Subcutaneous adipose tissue (tissue), 4 donors: ENCODE results near the gene SMIM10L2A. TPM values are rescaled to one million over a fixed set of nuclear protein-coding genes. Genes with fewer than 3 reads are reported as not detected.

ENCODE experiments used
- total RNA-seq, 4 donors: library from RNA; depleted of rRNA; stranded (reverse); fragments of >200 nt; gene quantifications; one replicate each; pipeline ENCODE4 v1.1.0, GENCODE V29; 2016
- TF ChIP-seq, protein P1 (sequence below): fragments of 450-650 bp; IDR thresholded peaks from one replicate; pipeline ENCODE4 v1.5.1; 2016; ENCODE audit warnings: low read depth, mild to moderate bottlenecking, control low read depth, antibody characterized with exemption, moderate library complexity

SMIM10L2A gene
- 1 to 10 TPM in 1 of 4 donors, under 1 TPM in 3; 0.33 to 1.1 (median 0.48) TPM for total RNA-seq

DNA sequence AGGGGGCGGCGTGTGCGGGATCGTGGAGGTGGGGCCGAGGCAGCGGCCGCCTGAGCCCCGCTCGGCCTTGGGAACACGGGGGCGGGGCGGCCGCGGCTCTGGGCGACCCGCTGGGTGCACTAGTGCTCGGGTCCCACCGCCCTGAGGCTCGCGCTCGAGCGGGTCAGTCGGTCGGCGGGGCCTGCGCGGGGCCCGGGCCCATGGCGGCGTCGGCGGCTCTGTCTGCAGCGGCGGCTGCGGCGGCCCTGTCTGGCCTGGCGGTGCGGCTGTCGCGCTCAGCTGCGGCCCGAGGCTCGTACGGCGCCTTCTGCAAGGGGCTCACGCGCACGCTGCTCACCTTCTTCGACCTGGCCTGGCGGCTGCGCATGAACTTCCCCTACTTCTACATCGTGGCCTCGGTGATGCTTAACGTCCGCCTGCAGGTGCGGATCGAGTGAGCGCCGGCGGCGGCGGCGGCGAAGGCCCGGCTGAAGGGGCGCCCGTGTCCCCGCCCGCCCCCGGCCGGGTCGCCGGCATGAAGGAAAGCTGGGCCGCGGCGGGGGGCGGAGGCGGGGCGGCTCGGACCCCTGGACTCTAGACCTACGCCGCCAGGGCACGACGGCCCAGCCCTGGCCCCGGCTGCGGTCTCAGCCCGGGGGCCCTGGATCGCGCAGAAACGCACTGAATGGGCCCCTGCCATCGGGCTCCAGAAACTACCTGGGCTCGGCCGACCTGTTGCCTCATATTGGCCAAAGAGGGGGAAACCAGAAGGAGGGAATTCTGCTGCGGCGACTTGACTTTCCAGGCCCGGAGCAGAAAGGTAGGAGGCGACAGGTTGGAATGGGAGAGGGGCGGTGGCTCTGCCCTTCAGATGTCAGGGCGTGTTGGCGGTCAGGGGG lies at the start of gene SMIM10L2A:
TSS of gene SMIM10L2A (plus strand) at position 13 of the 878 bp plus-strand sequence. CDS start at position 201, 188 bp downstream.
- TF ChIP-seq, protein P1, sequence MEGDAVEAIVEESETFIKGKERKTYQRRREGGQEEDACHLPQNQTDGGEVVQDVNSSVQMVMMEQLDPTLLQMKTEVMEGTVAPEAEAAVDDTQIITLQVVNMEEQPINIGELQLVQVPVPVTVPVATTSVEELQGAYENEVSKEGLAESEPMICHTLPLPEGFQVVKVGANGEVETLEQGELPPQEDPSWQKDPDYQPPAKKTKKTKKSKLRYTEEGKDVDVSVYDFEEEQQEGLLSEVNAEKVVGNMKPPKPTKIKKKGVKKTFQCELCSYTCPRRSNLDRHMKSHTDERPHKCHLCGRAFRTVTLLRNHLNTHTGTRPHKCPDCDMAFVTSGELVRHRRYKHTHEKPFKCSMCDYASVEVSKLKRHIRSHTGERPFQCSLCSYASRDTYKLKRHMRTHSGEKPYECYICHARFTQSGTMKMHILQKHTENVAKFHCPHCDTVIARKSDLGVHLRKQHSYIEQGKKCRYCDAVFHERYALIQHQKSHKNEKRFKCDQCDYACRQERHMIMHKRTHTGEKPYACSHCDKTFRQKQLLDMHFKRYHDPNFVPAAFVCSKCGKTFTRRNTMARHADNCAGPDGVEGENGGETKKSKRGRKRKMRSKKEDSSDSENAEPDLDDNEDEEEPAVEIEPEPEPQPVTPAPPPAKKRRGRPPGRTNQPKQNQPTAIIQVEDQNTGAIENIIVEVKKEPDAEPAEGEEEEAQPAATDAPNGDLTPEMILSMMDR: no peak

DNA sequence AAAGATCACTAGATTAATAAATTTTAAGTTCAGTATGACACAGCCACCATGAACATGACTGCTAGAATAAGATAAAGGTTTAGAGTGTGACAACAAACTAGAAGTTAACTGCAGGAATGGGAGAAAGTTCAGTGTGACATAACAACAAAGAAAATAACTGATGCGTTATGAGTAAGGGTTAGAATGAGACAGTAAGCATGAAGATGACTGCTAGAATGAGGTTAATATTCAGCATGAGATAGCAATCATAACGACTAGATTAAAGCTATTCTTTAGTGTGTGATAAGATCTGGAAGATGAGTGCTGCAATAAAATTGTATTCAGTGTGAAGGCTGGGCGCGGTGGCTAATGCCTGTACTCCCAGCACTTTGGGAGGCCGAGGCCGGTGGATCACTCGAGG lies 48.4 kb upstream of the SMIM10L2A start:
- TF ChIP-seq, protein P1: no peak

DNA sequence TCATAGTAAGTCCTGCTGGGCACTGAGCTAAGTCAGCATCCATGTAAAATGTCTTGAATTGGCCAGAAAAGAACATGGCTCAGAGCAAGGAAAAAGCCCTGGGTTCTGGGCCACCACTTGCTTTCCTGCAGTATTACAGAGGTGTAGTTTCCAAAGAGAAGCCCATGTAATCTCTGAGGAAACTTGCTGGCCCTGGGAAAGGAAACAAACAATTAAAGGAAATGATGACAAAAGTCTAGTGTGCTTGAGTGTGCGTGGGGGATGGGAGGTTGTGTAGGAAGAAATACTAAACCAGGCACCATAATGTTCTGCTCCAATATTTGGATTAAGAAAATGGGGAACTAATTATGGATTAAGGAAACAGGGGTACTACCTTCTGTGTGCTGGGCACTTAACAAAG lies 39.5 kb upstream of the SMIM10L2A start:
- TF ChIP-seq, protein P1: no peak

DNA sequence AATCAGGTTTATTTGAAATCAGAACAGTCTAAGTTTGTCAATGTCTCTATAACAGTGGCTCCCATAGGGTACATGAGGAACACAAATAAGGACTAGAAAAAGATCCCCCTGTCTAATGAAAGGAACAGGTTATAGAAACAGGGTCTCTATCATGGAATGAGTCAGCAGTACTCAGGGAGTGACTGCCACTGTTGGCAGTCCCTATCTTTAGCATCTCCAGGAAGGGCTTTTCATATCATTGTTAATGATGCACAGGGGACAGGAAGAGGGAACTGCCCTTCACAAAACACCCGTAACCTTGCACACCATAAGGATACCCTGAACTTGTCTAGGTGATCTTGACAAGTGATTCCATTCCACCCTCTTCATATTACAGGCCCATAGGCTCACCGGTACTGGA lies 38.5 kb upstream of the SMIM10L2A start:
- TF ChIP-seq, protein P1: no peak

DNA sequence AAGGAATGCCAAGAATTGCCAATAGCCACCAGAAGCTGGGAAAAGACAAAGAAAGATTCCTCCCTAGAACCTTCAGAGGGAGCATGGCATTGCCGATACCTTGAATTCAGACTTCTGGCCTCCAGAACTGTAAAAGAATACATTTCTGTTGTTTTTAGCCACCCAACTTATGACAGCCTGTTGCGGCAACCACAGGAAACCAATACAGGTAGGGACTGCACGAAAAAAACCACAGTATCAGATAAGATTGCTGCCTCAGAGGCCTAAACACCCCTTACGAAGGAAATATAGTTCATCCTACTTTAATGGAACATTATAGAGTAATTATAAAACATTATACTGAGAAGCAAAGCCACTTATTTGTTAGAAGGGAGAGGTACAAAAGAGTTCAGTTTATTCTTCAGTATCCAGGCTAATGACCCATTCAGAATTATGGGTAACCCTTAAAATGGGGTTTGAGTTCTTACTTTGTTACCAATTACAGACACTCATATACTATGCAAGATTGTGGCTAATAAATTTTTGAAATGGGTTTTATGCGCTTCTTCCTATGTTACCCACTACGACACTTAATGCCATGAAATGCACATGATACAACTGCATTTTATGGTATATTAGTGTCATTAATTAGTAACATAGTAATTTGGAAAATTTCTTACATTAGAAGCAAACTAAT lies 37.4 kb upstream of the SMIM10L2A start:
- TF ChIP-seq, protein P1: no peak

DNA sequence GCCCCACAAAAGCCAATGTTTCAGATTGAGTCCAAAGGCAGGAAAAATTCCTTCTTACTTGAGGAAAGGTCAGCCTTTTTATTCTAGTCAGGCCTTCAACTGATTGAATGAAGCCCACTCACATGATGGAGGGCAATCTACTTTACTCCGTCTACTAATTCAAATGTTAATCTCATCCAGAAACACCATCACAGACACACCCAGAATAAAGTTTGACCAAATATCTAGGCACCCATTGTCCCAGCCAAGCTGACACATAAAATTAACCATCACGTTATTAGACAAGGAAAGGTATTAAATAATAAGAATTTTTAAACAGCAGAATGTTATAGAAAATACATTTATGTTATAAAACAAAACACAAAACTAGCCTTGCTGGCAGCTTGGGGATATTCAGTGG lies 32.9 kb upstream of the SMIM10L2A start:
- TF ChIP-seq, protein P1: no peak

DNA sequence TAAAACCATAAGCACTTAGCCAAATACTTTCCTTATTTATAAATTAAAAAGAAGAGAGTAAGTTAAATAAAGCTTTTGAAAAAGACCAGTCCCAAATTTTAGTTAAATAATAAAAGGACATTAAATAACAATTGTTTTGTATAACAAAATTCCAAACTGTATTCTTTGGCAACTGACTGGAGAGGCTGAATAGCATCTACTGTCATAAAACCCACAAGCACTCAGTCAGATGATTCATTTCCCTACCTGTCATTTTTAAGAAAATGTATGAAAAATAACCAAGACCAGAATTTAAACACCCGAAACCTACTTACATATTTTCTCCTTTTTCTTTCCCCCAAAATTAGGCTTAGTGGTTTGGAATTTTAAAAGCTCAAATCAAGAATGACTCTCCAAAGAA lies 32.5 kb upstream of the SMIM10L2A start:
- TF ChIP-seq, protein P1: no peak
